Activated T-helper 17 cell treated with anti-CD3 and anti-CD28 coated beads, Interleukin-2, amount 50 U/mL, for 72 hours (primary cell): ENCODE measurements around the gene POTEJ. TPM values are rescaled to one million over a fixed set of nuclear protein-coding genes. Genes with fewer than 3 reads are reported as not detected.
"Not testable (repeated sequence)": the region's sequence is repeated elsewhere in the genome, so short reads cannot be mapped to it uniquely, and the experiment has no call there.

Experiments used
- ATAC-seq: fragments of 150-1000 bp; cut with Tn5 transposase; replicated peaks from 2 replicates; pipeline ENCODE4 v1.10.0; 2021; ENCODE audit warnings: mild to moderate bottlenecking, moderate library complexity
- H3K27ac Mint-ChIP-seq: one replicate; pipeline ENCODE4 v1.8.0; 2022; ENCODE audit warnings: mixed read lengths
- H3K27me3 Mint-ChIP-seq: one replicate; pipeline ENCODE4 v1.8.0; 2022; ENCODE audit warnings: mixed read lengths
- H3K36me3 Mint-ChIP-seq: one replicate; pipeline ENCODE4 v1.8.0; 2022; ENCODE audit warnings: low read depth, mild to moderate bottlenecking, mixed read lengths
- H3K4me1 Mint-ChIP-seq: one replicate; pipeline ENCODE4 v1.8.0; 2022; ENCODE audit warnings: mixed read lengths
- H3K4me3 Mint-ChIP-seq: one replicate; pipeline ENCODE4 v1.8.0; 2022; ENCODE audit warnings: mild to moderate bottlenecking, mixed read lengths
- H3K9me3 Mint-ChIP-seq: one replicate; pipeline ENCODE4 v1.8.0; 2022; ENCODE audit warnings: mixed read lengths
- total RNA-seq, 2 donors: library from RNA; stranded (reverse); gene quantifications; one replicate each; pipeline ENCODE4 v1.2.3, GENCODE V29; 2022

POTEJ gene
- total RNA-seq, 2 donors from 2014 or later, result not detected

DNA sequence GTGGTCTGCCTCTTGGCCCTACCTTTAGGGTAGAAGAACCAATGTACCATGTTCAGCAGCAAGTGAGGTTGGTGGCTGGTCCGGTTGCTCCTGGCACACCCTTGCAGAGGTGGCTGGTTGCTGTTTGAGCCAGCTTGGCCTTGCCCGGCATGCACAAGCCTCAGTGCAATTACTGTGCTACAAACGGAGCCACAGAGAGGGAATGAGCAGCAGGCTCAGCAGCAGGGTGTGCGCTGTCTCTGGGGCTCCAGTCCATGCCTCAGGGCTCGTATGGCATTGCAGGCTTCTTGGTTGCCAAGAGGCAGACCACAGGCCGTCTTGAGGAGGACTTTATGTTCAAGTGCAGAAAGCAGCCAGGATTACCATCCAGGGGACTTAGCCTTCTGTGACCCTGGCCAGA lies 53.3 kb downstream of the POTEJ start:
- not testable (repeated sequence) for H3K4me1 Mint-ChIP-seq, ATAC-seq

DNA sequence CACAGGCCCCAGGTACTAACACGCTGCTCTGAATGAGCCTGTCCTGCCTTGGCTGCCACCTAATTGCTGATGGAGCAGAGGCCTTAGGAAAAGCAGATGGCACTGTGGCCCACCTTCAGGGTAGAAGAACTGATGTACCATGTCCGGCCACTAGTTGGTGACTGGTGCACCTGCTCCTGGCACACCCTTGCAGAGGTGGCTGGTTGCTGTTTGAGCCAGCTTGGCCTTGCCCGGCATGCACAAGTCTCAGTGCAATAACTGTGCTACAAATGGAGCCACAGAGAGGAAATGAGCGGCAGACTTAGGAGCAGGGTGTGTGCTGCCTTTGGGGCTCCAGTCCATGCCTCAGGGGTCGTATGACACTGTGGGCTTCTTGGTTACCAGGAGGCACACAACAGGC lies 54.4 kb downstream of the POTEJ start:
- H3K9me3 Mint-ChIP-seq, H3K27me3 Mint-ChIP-seq, H3K4me3 Mint-ChIP-seq, H3K36me3 Mint-ChIP-seq, H3K27ac Mint-ChIP-seq, ATAC-seq, H3K4me1 Mint-ChIP-seq: not testable (repeated sequence)

More for the DNA sequence above, 53.3 kb downstream of the POTEJ start:
- H3K9me3 Mint-ChIP-seq, H3K4me3 Mint-ChIP-seq, H3K27me3 Mint-ChIP-seq, H3K36me3 Mint-ChIP-seq, H3K27ac Mint-ChIP-seq: not testable (repeated sequence)

DNA sequence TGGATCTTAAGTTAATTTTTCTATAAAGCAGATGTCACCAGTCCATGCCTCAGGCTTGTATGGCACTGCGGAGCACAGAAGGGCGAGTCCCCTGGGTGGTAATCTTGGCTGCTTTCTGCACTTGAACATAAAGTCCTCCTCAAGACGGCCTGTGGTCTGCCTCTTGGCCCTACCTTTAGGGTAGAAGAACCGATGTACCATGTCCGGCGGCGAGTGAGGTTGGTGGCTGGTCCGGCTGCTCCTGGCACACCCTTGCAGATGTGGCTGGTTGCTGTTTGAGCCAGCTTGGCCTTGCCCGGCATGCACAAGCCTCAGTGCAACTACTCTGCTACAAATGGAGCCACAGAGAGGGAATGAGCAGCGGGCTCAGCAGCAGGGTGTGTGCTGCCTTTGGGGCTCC lies 56.3 kb downstream of the POTEJ start:
- not testable (repeated sequence) for H3K4me1 Mint-ChIP-seq, H3K27me3 Mint-ChIP-seq, H3K4me3 Mint-ChIP-seq, H3K27ac Mint-ChIP-seq, H3K9me3 Mint-ChIP-seq, ATAC-seq, H3K36me3 Mint-ChIP-seq

DNA sequence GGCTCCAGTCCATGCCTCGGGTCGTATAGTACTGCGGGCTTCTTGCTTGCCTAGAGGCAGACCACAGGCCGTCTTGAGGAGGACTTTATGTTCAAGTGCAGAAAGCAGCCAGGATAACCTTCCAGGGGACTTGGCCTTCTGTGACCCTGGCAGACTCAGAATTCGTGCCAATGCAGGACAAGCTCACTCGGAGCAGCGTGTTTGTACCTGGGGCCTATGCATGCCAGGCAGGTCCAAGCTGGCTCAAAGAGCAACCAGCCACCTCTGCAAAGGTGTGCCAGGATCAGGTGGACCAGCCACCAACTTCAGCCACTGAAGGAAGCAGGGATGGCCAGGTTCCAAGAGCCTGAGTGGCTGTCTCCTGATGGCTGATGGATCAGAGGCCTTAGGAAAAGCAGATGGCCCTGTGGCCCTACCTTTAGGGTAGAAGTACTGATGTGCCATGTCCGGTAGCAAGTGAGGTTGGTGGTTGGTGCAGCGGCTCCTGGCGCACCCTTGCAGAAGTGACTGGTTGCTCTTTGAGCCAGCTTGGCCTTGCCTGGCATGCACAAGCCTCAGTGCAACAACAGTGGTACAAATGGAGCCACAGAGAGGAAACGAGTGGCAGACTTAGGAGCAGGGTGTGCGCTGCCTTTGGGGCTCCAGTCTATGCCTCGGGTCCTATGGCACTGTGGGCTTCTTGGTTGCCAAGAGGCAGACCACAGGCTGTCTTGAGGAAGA lies 58.9 kb downstream of the POTEJ start:
- not testable (repeated sequence) for H3K36me3 Mint-ChIP-seq, H3K9me3 Mint-ChIP-seq, H3K4me3 Mint-ChIP-seq, H3K27ac Mint-ChIP-seq, H3K27me3 Mint-ChIP-seq, ATAC-seq, H3K4me1 Mint-ChIP-seq

DNA sequence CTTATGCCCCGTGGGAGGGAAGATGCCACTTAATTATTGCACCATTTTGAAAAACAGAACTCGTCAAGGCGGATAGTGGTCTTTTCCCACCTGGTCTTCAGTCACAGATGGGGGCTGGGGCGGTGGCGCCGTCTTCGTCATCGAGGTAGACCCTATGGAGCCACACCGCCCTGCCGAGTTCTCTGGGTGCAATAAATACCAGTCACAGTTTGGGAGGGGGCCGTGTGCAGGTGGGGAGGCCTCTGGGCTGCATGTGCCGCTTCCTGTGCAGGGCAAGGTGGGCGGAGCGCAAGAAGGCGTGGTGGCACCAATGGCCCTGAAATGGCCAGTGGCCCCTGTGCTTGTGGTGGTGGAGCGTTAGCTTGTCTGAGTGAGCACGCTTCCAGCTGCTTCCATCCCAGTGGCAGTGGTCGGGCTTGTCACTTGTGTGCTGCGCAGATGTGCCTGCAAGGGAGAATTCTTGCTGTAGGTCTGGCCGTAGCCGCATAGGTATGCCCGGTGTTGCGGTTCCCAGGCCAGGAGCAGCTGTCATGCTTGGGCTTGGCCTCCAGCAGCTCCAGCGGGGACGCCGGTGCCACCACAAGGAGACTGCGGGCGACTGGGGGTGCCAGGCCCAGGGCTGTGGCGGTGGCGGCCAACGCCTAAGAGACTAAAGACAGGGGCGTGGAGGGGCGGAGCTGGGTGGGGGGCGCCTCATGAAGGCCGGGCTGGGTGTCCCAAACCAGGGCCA lies 81.0 kb downstream of the POTEJ start:
- H3K27me3 Mint-ChIP-seq, H3K36me3 Mint-ChIP-seq, H3K4me1 Mint-ChIP-seq, H3K4me3 Mint-ChIP-seq, H3K27ac Mint-ChIP-seq, H3K9me3 Mint-ChIP-seq, ATAC-seq: not testable (repeated sequence)

DNA sequence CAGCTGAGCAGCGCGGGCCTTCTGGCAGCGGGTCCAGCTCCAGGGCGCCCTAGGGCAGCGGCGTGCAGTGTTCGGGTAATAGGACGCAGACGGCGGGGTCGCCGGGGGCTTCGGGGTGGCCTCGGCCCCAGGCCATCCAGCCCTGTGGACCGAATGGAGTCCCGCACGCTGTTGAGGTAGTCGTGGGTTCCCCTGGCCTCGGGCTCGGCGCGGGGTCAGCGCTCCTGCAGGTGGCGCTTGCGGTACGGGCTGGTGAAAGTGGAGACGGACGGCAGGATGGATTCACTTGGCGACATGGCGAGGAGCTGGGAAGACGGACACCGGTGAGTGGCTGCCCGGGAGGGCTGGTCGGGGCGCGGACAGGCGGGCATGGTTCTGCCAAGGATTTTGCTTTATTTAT lies 82.2 kb downstream of the POTEJ start:
- H3K4me3 Mint-ChIP-seq, H3K27me3 Mint-ChIP-seq, H3K27ac Mint-ChIP-seq, ATAC-seq, H3K4me1 Mint-ChIP-seq, H3K9me3 Mint-ChIP-seq, H3K36me3 Mint-ChIP-seq: not testable (repeated sequence)

DNA sequence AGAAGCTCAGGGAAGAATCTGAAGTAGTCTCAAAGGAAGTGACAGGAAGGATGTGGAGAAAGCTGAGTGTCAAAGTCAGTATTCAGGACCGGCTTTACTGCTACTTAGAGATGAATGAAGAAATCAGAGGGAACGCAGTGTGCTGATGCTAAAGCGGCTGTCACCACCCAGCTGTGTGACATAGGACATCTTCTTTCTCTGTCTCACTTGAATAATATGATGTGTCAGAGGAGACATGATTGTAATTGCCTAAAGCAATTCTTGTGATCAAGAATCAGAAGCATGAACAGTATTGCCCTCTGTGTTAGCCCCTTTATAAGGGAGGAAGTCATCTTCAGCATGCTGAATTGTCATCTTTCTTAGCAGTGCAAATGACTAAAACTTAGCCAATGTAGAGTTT lies 92.0 kb downstream of the POTEJ start:
- H3K27me3 Mint-ChIP-seq, ATAC-seq, H3K36me3 Mint-ChIP-seq, H3K4me1 Mint-ChIP-seq, H3K9me3 Mint-ChIP-seq, H3K27ac Mint-ChIP-seq, H3K4me3 Mint-ChIP-seq: not testable (repeated sequence)

Other genes with a start within 250 kb of the POTEJ start
- not detected for gene POTEI, start 102.1 kb upstream of the POTEJ start, total RNA-seq
- gene CFC1B, start 90.2 kb upstream of the POTEJ start, total RNA-seq, result not detected
- gene CFC1, start 11.9 kb upstream of the POTEJ start, total RNA-seq, result not detected
- not detected for gene GPR148, start 117.6 kb downstream of the POTEJ start, total RNA-seq
- gene AMER3, start 144.1 kb downstream of the POTEJ start, total RNA-seq, result not detected
- gene ARHGEF4, start 225.5 kb downstream of the POTEJ start, total RNA-seq, result not detected